Measurements from ENCODE around the gene RIPPLY3. TPM values are rescaled to one million over a fixed set of nuclear protein-coding genes. Genes with fewer than 3 reads are reported as not detected.

Gene RIPPLY3
- total and polyA plus RNA-seq, 2 of the 13 experiments (the other 11 are each of a cell fraction or from before 2014, with no cell fraction given): 0.09 to 2.9 TPM

GRCh38 chr21:36989699-36990507 lies 16.6 kb upstream of the RIPPLY3 start (continued):
- TF ChIP-seq ZNF609 (CRISPR knock-in tag; IDR thresholded peaks at IDR 0.05; ENCODE audit: borderline replicate concordance) (no peak), ZNF737 (CRISPR knock-in tag; IDR thresholded peaks at IDR 0.05; ENCODE audit: borderline replicate concordance) (no peak), HOXA3 (CRISPR knock-in tag; IDR thresholded peaks at IDR 0.05) (peak; percentile 89), PRPF4 (IDR thresholded peaks at IDR 0.05; ENCODE audit: low read depth, low read length, poor library complexity, severe bottlenecking) (no peak), HNRNPH1 (optimal IDR thresholded peaks at IDR 0.05; ENCODE audit: low read depth, low read length) (no peak), ZBTB4 (CRISPR knock-in tag; IDR thresholded peaks at IDR 0.05; ENCODE audit: borderline replicate concordance) (no peak), ZIK1 (CRISPR knock-in tag; IDR thresholded peaks at IDR 0.05; ENCODE audit: borderline replicate concordance, low read depth) (peak; percentile 93), HINFP (CRISPR knock-in tag; IDR thresholded peaks at IDR 0.05; ENCODE audit: low read depth) (peak; percentile 61; the same call in 1 of the 2 replicates), ZNF136 (CRISPR knock-in tag; IDR thresholded peaks at IDR 0.05; ENCODE audit: low read depth) (no peak), MXD4 (CRISPR knock-in tag; IDR thresholded peaks at IDR 0.05) (peak; percentile 72), GFI1 (CRISPR knock-in tag; IDR thresholded peaks at IDR 0.05; ENCODE audit: borderline replicate concordance) (peak; percentile 69; the same call in 1 of the 2 replicates), ATF6 (CRISPR knock-in tag; conservative IDR thresholded peaks at IDR 0.05) (0 out of 2 replicates have a peak, but pooled peaks have one; percentile 49), ZSCAN29 (CRISPR knock-in tag; conservative IDR thresholded peaks at IDR 0.05) (peak; percentile 66; the same call in 1 of the 2 replicates), HNF4G (IDR thresholded peaks at IDR 0.05; ENCODE audit: borderline replicate concordance, low read depth, low read length) (no peak), HNF4G (CRISPR knock-in tag; IDR thresholded peaks at IDR 0.05; ENCODE audit: borderline replicate concordance, low read depth) (peak; percentile 40; the same call in 1 of the 2 replicates)

Data from HepG2 (cell line).